ENCODE measurements around the gene COQ9. TPM values are rescaled to one million over a fixed set of nuclear protein-coding genes. Genes with fewer than 3 reads are reported as not detected.
"Not testable (repeated sequence)": the region's sequence is repeated elsewhere in the genome, so short reads cannot be mapped to it uniquely, and the experiment has no call there.

COQ9 gene
- total RNA-seq, 1 experiment from 2014 or later = 43.3 TPM

DNA sequence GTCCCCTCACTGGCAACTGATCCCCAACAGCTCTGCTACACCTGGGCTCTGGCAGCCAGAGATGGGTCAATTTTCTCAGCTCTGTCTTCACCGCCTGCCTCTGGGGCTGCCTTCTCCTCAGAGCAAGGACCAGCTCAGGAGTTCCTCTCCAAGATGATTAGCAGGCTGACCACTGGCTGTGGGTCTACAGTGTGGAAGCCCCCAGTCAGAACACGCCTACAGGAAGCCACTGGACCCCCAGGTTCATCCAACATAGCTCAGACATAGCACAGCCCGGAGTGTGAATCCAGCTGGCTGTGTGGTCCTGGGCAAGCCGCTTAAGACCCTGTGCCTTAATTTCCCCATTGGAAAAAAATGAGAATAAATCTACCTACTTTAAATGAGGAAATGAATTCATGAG is 34.1 kb downstream of the COQ9 start:
- no peak overlapping the region for H3K4me3 ChIP-seq (ENCODE audit: insufficient read depth, low read depth, low read length)
- H3K27me3 ChIP-seq (ENCODE audit: control insufficient read depth, insufficient read depth, low read length) = peaks cover 25% of the 10 kb centered on the region
- DNase-seq = no peak
- no peaks in the 10 kb centered on the region for H3K36me3 ChIP-seq (replicated peaks; ENCODE audit: control insufficient read depth, insufficient read depth, low read length)

DNA sequence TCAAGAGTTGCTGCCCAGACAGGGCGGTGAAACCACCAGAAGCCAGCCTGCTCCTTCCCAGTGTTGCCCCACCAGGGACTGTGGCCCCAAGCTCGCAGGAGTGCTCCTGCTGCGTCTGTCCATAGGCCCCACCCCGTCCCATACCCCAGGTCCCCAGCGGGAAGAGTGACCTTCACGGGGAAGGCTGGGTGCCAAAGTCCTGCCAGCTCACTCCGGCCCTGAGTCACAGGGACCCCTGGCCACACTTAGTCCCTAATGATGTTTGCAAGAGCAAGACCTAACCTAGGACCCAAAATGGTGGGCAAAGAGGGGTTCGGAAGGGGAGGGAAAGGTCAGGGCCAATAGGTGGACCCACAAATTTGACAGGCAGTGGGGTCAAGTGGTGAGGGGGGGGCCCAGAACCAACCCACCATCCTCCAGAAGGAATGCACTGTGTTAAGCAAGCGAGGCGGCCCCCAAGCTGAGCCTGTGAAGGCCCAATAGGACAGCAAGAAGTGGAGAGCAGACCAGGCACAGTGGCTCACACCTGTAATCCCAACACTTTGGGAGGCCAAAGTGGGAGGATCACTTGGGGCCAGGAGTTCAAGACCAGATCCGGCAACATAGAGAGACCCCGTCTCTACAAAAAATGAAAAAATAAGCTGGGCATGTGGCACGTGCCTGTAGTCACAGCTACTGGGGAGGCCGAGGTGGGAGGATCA is 35.7 kb downstream of the COQ9 start:
- no peaks in the 10 kb centered on the region for H3K36me3 ChIP-seq (replicated peaks; ENCODE audit: control insufficient read depth, insufficient read depth, low read length)
- no peak for DNase-seq
- peaks cover 25% of the 10 kb centered on the region for H3K27me3 ChIP-seq (ENCODE audit: control insufficient read depth, insufficient read depth, low read length)
- H3K4me3 ChIP-seq (ENCODE audit: insufficient read depth, low read depth, low read length) = no peak overlapping the region

DNA sequence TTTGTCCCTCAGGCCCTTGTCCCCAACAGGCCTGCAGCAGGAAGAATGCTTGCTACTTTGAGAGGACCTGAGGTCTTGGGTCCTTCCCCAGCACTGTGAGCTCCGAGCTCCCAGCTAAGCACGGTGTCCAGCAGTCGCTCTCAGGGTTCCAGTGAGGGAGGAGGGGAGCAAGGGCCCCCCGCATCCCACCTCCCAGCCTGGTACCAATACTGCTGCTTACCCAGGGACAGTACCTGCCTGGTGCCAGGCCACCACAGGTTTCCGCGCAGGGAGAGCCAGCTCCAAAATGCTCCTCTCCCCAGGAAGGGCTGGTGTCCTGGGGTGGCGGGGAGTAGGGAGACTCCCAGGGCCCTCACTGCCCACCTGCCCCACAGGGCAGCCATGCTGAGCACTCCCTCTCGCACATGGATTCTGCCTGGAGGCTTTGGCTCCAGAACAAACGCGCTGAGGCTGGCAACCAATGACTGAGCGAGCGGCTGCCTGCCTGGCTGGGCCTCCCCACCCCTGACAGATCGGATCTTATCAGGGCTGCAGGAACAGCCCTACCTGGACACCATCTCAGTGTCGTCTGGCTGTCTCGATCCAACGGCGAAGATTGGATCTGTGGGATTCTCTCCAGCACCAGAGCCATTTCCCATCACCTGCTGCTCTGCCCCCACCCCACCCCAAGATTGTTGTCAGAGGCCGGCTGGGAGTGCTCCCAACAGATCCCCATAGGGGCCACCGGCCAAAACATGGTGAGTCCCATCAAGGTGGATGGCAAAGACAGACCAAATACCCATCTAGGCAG is 36.6 kb downstream of the COQ9 start:
- no peak overlapping the region for H3K4me3 ChIP-seq (ENCODE audit: insufficient read depth, low read depth, low read length)
- H3K27me3 ChIP-seq (ENCODE audit: control insufficient read depth, insufficient read depth, low read length) = peaks cover 18% of the 10 kb centered on the region
- no peak for DNase-seq
- H3K36me3 ChIP-seq (replicated peaks; ENCODE audit: control insufficient read depth, insufficient read depth, low read length) = no peaks in the 10 kb centered on the region

DNA sequence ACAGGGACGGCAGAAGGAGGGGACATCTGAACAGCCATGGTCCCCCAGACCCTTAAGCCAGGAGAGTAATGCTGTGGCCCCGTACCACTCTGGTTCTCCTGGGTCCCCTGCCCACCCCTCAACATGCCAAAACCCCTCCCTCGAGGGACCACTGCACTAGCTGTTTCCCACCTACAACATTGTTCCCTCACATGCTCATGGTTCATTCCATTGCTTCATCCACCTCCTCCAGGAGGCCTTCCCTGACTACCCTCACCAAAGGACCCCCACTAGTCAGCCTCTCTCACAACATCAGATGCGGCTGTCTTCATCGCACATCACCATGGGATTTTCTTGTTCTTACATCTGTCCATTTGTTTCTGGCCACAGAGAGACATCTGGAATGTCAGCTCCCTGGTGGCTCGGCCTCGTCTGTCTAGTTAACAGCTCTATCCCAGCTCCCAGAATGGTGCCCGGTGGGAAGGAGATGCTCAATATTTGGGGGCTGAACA is 37.3 kb downstream of the COQ9 start:
- Histone ChIP-seq H3K4me3 (ENCODE audit: insufficient read depth, low read depth, low read length) (no peak overlapping the region), H3K27me3 (ENCODE audit: control insufficient read depth, insufficient read depth, low read length) (peaks cover 12% of the 10 kb centered on the region), H3K36me3 (replicated peaks; ENCODE audit: control insufficient read depth, insufficient read depth, low read length) (no peaks in the 10 kb centered on the region)
- DNase-seq = no peak

DNA sequence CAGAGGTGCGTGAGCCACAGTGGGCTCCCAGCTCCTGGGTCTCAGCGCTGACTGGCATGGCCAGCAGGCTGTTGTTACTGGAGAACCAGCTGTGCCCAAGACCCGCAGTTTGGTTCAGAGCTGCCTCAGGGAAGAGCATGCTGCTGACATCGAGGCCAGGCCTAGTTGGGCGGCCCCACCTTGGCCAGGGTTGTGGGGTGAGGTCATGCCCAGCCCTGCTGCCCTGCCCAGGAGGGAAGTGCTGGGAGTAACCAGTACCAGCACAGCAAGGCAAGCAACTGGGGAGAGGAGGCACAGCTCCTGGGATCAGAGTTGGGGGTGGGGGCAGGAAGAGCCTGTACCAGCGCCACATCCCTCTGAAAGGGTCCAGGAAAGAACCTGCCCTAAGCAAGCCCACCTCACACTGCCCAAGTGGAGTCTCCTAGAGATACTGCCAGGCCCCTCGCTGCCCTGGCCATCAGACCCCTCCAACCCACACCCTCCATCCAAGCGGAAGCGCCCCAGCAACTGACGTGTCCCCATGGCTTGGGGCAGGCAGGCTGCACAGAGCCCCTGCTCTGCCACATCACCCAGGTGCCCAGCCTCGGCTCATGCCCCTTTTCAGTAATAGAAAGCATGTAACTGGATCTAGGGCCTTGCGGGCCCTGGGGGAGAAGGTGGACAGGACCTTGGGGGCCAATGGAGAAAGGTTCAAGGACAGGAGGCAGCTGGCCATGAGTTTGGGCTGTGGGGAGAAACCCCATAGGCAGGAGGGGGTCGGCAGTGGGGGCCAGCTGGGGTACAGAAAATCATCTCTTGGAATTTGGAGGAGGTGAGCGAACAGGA is 38.0 kb downstream of the COQ9 start:
- Histone ChIP-seq H3K36me3 (replicated peaks; ENCODE audit: control insufficient read depth, insufficient read depth, low read length) (no peaks in the 10 kb centered on the region), H3K27me3 (ENCODE audit: control insufficient read depth, insufficient read depth, low read length) (peaks cover 12% of the 10 kb centered on the region), H3K4me3 (ENCODE audit: insufficient read depth, low read depth, low read length) (peak overlapping the region; percentile 71)
- DNase-seq = no peak

DNA sequence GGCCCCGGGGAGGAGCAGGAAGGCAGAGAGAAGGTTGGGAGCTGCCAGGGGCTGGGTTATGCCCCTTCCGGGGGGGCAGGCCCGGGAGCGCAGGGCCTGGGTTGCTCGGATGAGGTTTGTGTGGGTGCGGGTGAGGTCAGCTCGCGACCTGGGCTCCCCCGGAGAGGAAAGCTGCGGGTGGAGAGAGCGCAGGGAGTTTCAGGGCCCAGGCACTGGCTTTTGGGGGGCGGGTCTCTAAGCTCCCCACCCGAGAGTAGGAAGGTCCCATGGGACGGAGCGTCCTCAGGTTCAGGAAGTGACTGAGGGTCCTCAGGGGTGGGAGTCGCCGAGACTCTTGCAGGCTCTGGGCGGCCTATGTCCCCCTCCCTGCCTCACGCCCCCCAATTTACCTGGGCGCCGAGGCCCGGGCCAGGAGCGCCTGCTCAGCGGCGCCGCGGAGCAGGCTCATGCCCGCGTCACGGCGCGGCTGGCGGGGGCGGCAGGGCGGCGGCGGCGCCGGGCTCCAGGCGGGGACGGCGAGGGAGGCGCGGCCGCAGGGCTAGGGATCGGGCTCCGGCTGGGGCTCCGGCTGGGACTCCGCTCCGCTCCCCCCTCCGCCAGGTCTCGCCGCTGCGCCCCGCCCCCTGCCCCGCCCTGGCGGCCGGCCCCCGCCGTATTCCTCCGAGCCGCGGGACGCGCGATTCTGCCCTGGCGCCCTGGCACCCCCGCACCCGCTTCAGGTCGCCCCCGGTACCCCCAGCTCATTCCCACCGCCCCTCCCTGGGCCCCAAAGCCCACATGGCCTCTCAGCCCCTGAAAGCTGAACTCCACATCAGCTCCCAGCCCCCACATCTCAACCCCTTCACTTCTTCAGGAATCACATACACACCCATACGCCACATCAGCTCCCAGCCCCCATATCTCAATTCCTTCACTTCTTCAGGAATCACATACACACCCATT is 38.9 kb downstream of the COQ9 start, which contains the start of gene DOK4:
Gene DOK4 (minus strand): TSS at position 578 of the 942 bp plus-strand sequence. CDS start 6,986 bp downstream, outside the sequence.
- Histone ChIP-seq H3K36me3 (replicated peaks; ENCODE audit: control insufficient read depth, insufficient read depth, low read length) (no peaks in the 10 kb centered on the region), H3K27me3 (ENCODE audit: control insufficient read depth, insufficient read depth, low read length) (peaks cover 12% of the 10 kb centered on the region), H3K4me3 (ENCODE audit: insufficient read depth, low read depth, low read length) (peak within 1 kb of the TSS; percentile 71)
- DNase-seq = peak; percentile 100

DNA sequence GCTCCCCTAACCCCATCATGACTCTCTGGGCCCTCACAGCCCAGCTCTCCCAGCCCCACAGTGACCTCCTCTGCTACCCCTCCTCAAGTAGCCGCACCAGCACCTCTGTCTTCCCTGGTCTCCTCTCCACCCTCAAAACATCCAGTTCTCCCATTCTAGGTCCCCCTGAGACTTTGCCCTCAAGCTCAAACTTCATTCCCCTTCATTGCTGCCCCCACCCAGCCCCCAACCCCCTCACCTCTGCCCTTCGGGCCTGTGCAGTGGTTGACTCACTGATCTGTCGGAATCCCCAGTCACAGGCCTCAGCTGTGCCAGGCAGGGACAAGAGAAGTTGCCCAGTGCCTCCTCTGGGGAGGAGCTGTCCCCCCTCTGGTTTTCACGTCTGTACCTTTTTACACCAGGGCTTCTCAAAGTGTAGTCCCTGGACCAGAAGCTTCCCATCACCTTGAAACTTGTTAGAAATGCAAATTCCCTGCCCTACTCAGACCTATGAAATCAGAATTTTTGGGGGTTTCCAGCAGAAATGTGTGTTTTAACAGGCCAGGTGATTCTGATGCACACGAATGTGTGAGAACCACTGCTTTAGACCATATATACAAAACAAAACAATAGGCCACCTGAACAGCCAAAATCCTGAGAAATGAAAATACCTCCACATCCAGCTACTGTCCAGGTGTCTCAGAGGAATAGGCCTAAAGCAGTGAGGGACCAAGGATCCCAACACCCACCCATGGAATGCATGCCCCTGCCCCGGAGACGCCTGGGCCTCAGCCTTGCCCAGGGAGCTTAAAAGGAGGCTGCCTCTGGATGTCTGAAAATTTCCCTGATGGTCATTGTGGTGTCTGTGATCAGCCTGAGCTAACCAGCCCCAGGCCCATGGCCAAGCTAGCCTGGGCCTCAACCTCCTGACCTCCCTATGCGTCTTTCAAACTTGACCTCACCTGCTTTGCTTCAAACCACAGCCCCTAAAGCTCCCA is 39.9 kb downstream of the COQ9 start:
- no peak for DNase-seq
- no peak overlapping the region; the same call in 1 of the 2 replicates for H3K4me3 ChIP-seq (ENCODE audit: insufficient read depth, low read depth, low read length)
- peaks cover 12% of the 10 kb centered on the region for H3K27me3 ChIP-seq (ENCODE audit: control insufficient read depth, insufficient read depth, low read length)
- H3K36me3 ChIP-seq (replicated peaks; ENCODE audit: control insufficient read depth, insufficient read depth, low read length) = no peaks in the 10 kb centered on the region

DNA sequence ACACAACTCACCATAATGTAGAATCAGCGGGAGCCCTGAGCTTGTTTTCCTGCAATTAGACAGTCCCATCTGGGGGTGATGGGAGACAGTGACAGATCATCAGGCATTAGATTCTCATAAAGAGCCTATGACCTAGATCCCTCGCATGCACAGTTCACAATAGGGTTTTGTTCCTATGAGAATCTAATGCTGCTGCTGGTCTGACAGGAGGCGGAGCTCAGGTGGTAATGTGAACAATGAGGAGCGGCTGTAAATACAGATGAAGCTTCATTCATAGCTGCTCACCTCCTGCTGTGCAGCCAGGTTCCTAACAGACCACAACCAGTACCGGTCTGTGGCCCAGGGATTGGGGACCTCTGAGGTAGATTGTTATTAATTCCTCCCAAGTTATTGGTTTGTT is 42.0 kb downstream of the COQ9 start:
- DNase-seq = no peak
- H3K27me3 ChIP-seq (ENCODE audit: control insufficient read depth, insufficient read depth, low read length) = peaks cover 12% of the 10 kb centered on the region
- H3K4me3 ChIP-seq (ENCODE audit: insufficient read depth, low read depth, low read length) = no peak overlapping the region
- H3K36me3 ChIP-seq (replicated peaks; ENCODE audit: control insufficient read depth, insufficient read depth, low read length) = no peaks in the 10 kb centered on the region

DNA sequence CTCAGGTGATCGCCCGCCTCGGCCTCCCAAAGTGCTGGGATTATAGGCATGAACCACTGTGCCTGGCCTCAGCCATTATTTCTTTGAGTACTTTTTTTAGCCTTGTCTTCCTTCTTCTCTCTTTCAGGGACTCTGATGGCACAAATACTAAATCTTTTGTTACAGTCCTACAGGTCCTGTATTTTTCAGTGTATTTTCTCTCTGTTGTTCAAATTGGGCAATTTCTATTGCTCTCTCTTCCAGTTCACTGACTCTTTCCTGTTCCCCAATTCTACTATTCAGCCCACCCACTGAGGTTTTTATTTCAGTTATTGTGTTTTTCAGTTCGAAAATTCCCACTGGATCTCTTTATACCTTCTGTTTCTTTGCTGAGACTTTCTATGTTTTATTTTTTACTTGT is 46.5 kb downstream of the COQ9 start:
- Histone ChIP-seq H3K4me3 (ENCODE audit: insufficient read depth, low read depth, low read length) (no peak overlapping the region), H3K27me3 (ENCODE audit: control insufficient read depth, insufficient read depth, low read length) (no peaks in the 10 kb centered on the region), H3K36me3 (replicated peaks; ENCODE audit: control insufficient read depth, insufficient read depth, low read length) (no peaks in the 10 kb centered on the region)
- DNase-seq = peak; percentile 5

DNA sequence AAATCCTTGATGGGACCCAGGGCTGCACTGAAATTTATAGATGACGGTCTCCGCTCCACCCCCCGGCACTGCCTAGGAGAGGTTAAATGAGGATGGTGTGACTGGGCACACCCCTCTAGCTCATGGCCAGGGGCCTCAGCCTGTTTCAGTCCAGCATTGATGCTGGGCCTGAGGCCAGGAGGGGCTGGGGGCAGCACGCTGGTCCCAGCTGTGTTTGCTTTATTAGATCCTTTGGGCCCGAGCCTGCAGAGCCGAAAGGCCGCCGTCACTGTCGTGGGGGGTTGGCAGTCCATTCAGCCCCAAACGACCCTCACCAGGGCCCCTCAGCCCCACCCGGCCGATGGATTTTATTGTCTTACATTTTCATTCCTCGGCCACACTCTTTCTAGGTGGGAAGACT is 49.8 kb downstream of the COQ9 start:
- Histone ChIP-seq H3K36me3 (replicated peaks; ENCODE audit: control insufficient read depth, insufficient read depth, low read length) (no peaks in the 10 kb centered on the region), H3K27me3 (ENCODE audit: control insufficient read depth, insufficient read depth, low read length) (no peaks in the 10 kb centered on the region), H3K4me3 (ENCODE audit: insufficient read depth, low read depth, low read length) (no peak overlapping the region)
- DNase-seq = peak; percentile 33

DNA sequence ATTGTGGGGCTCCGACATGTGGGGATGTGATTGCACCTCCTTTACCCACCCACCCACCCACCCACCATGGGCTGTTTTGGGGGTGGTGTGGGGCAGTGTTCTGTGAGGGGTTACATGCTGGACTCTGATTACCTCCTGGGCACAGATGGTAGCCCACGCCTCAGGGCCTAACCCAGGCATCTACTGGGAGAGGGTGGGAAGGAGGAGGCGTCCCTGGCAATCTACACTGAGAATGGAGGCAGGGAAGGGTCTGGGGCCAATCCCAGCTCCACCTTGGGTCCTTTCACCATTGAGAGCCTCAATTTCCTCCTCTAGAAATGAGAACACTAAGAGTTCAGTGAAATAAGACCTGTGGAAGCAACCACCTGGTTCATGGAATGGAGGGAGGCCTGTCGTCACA is 50.8 kb downstream of the COQ9 start:
- H3K36me3 ChIP-seq (replicated peaks; ENCODE audit: control insufficient read depth, insufficient read depth, low read length) = no peaks in the 10 kb centered on the region
- peak; percentile 13 for DNase-seq
- no peaks in the 10 kb centered on the region; the same call in 1 of the 2 replicates for H3K27me3 ChIP-seq (ENCODE audit: control insufficient read depth, insufficient read depth, low read length)
- H3K4me3 ChIP-seq (ENCODE audit: insufficient read depth, low read depth, low read length) = no peak overlapping the region

DNA sequence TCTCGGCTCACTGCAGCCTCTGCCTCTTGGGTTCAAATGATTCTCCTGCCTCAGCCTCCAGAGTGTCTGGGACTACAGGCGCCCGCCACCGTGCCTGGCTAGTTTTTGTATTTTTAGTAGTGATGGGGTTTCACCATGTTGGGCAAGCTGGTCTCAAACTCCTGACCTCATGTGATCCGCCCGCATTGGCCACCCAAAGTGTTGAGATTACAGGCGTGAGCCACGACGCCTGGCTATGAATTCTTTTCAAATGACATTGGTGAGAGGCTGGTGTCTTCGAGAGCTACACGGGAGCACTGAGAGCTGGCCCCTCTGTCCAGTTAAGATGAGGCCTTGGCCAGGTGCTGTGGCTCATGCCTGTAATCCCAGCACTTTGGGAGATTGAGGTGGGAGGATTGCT is 52.7 kb downstream of the COQ9 start:
- DNase-seq; H3K4me3 ChIP-seq (ENCODE audit: insufficient read depth, low read depth, low read length); H3K27me3 ChIP-seq (ENCODE audit: control insufficient read depth, insufficient read depth, low read length); H3K36me3 ChIP-seq (replicated peaks; ENCODE audit: control insufficient read depth, insufficient read depth, low read length): not testable (repeated sequence)
